IPS DF 6.9 (cell line): ENCODE measurements around the gene CDC6.
"Not testable (repeated sequence)": the region's sequence is repeated elsewhere in the genome, so short reads cannot be mapped to it uniquely, and the experiment has no call there.

Experiments used
- DNase-seq: peaks from one replicate; pipeline ENCODE4 v3.0.0-alpha.2; 2013; ENCODE audit warnings: low read depth, low spot score
- H3K27ac ChIP-seq: one replicate; pipeline ENCODE4 v1.5.1; 2013; ENCODE audit warnings: low read length, control low read depth
- H3K27me3 ChIP-seq: 2 replicates; pipeline ENCODE4 v1.6.1; 2013; ENCODE audit warnings: mild to moderate bottlenecking, low read length; ENCODE audit not compliant: control insufficient read depth, insufficient read depth
- H3K36me3 ChIP-seq: 2 replicates; pipeline ENCODE4 v1.6.1; 2013; ENCODE audit warnings: low read length; ENCODE audit not compliant: control insufficient read depth, insufficient read depth
- H3K4me1 ChIP-seq: 2 replicates; pipeline ENCODE4 v1.6.1; 2013; ENCODE audit warnings: low read length; ENCODE audit not compliant: control insufficient read depth, insufficient read depth
- H3K4me3 ChIP-seq: 2 replicates; pipeline ENCODE4 v1.5.1; 2013; ENCODE audit warnings: mild to moderate bottlenecking, low read length
- H3K9me3 ChIP-seq: 2 replicates; pipeline ENCODE4 v1.6.1; 2013; ENCODE audit warnings: low read length, inconsistent platforms; ENCODE audit not compliant: control insufficient read depth, insufficient read depth
- WGBS: extraction: QIAGEN DNeasy Blood & Tissue Kit; methylation state at CpG from one replicate; pipeline ENCODE4 v1.1.7; 2013; ENCODE audit warnings: mixed read lengths, missing lambda C conversion rate; ENCODE audit not compliant: insufficient read length, insufficient coverage; 5-methylcytosine and 5-hydroxymethylcytosine counted together

CDC6 gene

GRCh38 chr17:40303009-40303657, 15.5 kb downstream of the CDC6 start:
- Histone ChIP-seq H3K36me3 (peaks cover 11% of the 10 kb centered on the region; the same call in 1 of the 2 replicates), H3K27me3 (no peaks in the 10 kb centered on the region), H3K4me3 (no peak overlapping the region), H3K4me1 (peaks cover 9% of the 10 kb centered on the region; the same call in 1 of the 2 replicates), H3K9me3 (no peaks in the 10 kb centered on the region), H3K27ac (no peak overlapping the region)
- no peak for DNase-seq
- WGBS: no CpG with 5 or more reads among the region's 4 CpGs

GRCh38 chr17:40303708-40304551, 16.3 kb downstream of the CDC6 start:
- Histone ChIP-seq H3K9me3 (no peaks in the 10 kb centered on the region), H3K4me1 (peaks cover 9% of the 10 kb centered on the region; the same call in 1 of the 2 replicates), H3K36me3 (peaks cover 8% of the 10 kb centered on the region; the same call in 1 of the 2 replicates), H3K4me3 (no peak overlapping the region), H3K27ac (no peak overlapping the region), H3K27me3 (no peaks in the 10 kb centered on the region)
- no CpG with 5 or more reads among the region's 5 CpGs for WGBS
- DNase-seq: no peak

- not testable (repeated sequence) for H3K27ac ChIP-seq, H3K4me1 ChIP-seq, H3K9me3 ChIP-seq, H3K36me3 ChIP-seq, DNase-seq, H3K4me3 ChIP-seq, H3K27me3 ChIP-seq
- no CpG with 5 or more reads among the region's 5 CpGs for WGBS
These were observed 16.8 kb downstream of the CDC6 start for GRCh38 chr17:40304552-40304863.

- not testable (repeated sequence) for H3K27ac ChIP-seq, H3K36me3 ChIP-seq, H3K9me3 ChIP-seq, H3K4me3 ChIP-seq, H3K27me3 ChIP-seq, DNase-seq
- no CpG with 5 or more reads among the region's 5 CpGs for WGBS
- peaks cover 10% of the 10 kb centered on the region; the same call in 1 of the 2 replicates for H3K4me1 ChIP-seq
These were observed 17.2 kb downstream of the CDC6 start for GRCh38 chr17:40304866-40305265.

- Histone ChIP-seq H3K4me1 (peaks cover 11% of the 10 kb centered on the region; the same call in 1 of the 2 replicates), H3K4me3 (no peak overlapping the region), H3K9me3 (no peaks in the 10 kb centered on the region), H3K36me3 (peaks cover 4% of the 10 kb centered on the region; the same call in 1 of the 2 replicates), H3K27me3 (no peaks in the 10 kb centered on the region), H3K27ac (no peak overlapping the region)
- DNase-seq: no peak
- WGBS: no CpG with 5 or more reads among the region's 2 CpGs
These were observed 18.7 kb downstream of the CDC6 start for GRCh38 chr17:40306395-40306794.

- Histone ChIP-seq H3K27ac (no peak overlapping the region), H3K4me3 (no peak overlapping the region), H3K27me3 (no peaks in the 10 kb centered on the region), H3K9me3 (no peaks in the 10 kb centered on the region), H3K4me1 (peaks cover 11% of the 10 kb centered on the region; the same call in 1 of the 2 replicates), H3K36me3 (peaks cover 4% of the 10 kb centered on the region; the same call in 1 of the 2 replicates)
- DNase-seq: no peak
- WGBS: no CpG with 5 or more reads among the region's 10 CpGs
These were observed 19.5 kb downstream of the CDC6 start for GRCh38 chr17:40307001-40307730.

GRCh38 chr17:40307740-40308239, 20.1 kb downstream of the CDC6 start:
- no peak for DNase-seq

GRCh38 chr17:40309031-40309948, 21.6 kb downstream of the CDC6 start, which contains the start of gene RARA:
TSS of gene RARA (plus strand) at chr17:40309180. CDS start at chr17:40331219, 22,039 bp downstream.
- peaks cover 13% of the 10 kb centered on the region for H3K4me1 ChIP-seq
- no peaks in the 10 kb centered on the region for H3K27me3 ChIP-seq
- H3K27ac ChIP-seq: no peak within 1 kb of the TSS
- peak within 1 kb of the TSS; percentile 67 for H3K4me3 ChIP-seq
- H3K9me3 ChIP-seq: no peaks in the 10 kb centered on the region
- WGBS: no CpG with 5 or more reads among the region's 20 CpGs
- no peak for DNase-seq
- no peaks in the 10 kb centered on the region for H3K36me3 ChIP-seq

More at GRCh38 chr17:40307740-40308239, 20.1 kb downstream of the CDC6 start:
- no peak overlapping the region for H3K27ac ChIP-seq
- H3K4me1 ChIP-seq: peaks cover 11% of the 10 kb centered on the region; the same call in 1 of the 2 replicates
- H3K4me3 ChIP-seq: no peak overlapping the region
- no peaks in the 10 kb centered on the region for H3K27me3 ChIP-seq
- WGBS: no CpG with 5 or more reads among the region's 3 CpGs
- peaks cover 4% of the 10 kb centered on the region; the same call in 1 of the 2 replicates for H3K36me3 ChIP-seq
- no peaks in the 10 kb centered on the region for H3K9me3 ChIP-seq

- Histone ChIP-seq H3K9me3 (no peaks in the 10 kb centered on the region), H3K27ac (no peak overlapping the region), H3K4me1 (peaks cover 14% of the 10 kb centered on the region), H3K4me3 (no peak overlapping the region), H3K36me3 (no peaks in the 10 kb centered on the region), H3K27me3 (no peaks in the 10 kb centered on the region)
- DNase-seq: no peak
- WGBS: no CpG with 5 or more reads among the region's 2 CpGs
These were observed 22.4 kb downstream of the CDC6 start for GRCh38 chr17:40309949-40310510.
